LNCaP clone FGC (cell line): ENCODE results near the gene C1S.
"Not testable (repeated sequence)": the region's sequence is repeated elsewhere in the genome, so short reads cannot be mapped to it uniquely, and the experiment has no call there.

ENCODE experiments used
- DNase-seq: peaks from one replicate; pipeline ENCODE4 v3.0.0-alpha.2; 2011; ENCODE audit warnings: low read depth
- H3K4me3 ChIP-seq: 2 replicates; pipeline ENCODE4 v1.5.1; 2011; ENCODE audit warnings: mild to moderate bottlenecking, low read depth, low read length, control low read depth
- CTCF ChIP-seq: IDR thresholded peaks from 2 replicates; pipeline ENCODE4 v1.5.1; 2012; ENCODE audit warnings: mild to moderate bottlenecking; ENCODE audit not compliant: control insufficient read depth, insufficient read depth; ENCODE audit errors: extremely low read depth

The C1S gene

GRCh38 chr12:7060353-7060954 is at the start of gene C1S:
Gene C1S, plus strand, starts transcription at chr12:7060718. Its CDS starts 1,195 bp downstream, at chr12:7061913.
- 0 out of 2 replicates have a peak, but pooled peaks have one; percentile 13 for TF ChIP-seq CTCF
- H3K4me3 ChIP-seq = no peak within 1 kb of the TSS
- no peak for DNase-seq

- DNase-seq, H3K4me3 ChIP-seq: not testable (repeated sequence)
These were observed 49.1 kb upstream of the C1S start for GRCh38 chr12:7011398-7011797.

- no peak for TF ChIP-seq CTCF
- no peak for DNase-seq
- H3K4me3 ChIP-seq = no peak overlapping the region
These were observed 48.4 kb upstream of the C1S start for GRCh38 chr12:7012024-7012607.

- no peak overlapping the region for H3K4me3 ChIP-seq
- TF ChIP-seq CTCF = no peak
- no peak for DNase-seq
These were observed 47.4 kb upstream of the C1S start for GRCh38 chr12:7013101-7013500.

- peak overlapping the region; percentile 13; the same call in 1 of the 2 replicates for H3K4me3 ChIP-seq
- DNase-seq = no peak
These were observed 44.8 kb upstream of the C1S start for GRCh38 chr12:7015555-7016370.

GRCh38 chr12:7016958-7017571 is 43.5 kb upstream of the C1S start:
- no peak for TF ChIP-seq CTCF
- peak overlapping the region; percentile 91 for H3K4me3 ChIP-seq
- no peak for DNase-seq

More at GRCh38 chr12:7015555-7016370, 44.8 kb upstream of the C1S start:
- no peak for TF ChIP-seq CTCF

- no peak for DNase-seq
- no peak for TF ChIP-seq CTCF
These were observed 42.6 kb upstream of the C1S start for GRCh38 chr12:7017870-7018349.

More at GRCh38 chr12:7017870-7018349, 42.6 kb upstream of the C1S start:
- peak overlapping the region; percentile 91 for H3K4me3 ChIP-seq
